Inferior parietal cortex (tissue), 1 donor: ENCODE results near the gene NGFR.

ENCODE experiments used
- DNase-seq: peaks from one replicate; pipeline ENCODE4 v3.0.0-alpha.2; 2016; ENCODE audit errors: extremely low spot score

NGFR gene

DNA sequence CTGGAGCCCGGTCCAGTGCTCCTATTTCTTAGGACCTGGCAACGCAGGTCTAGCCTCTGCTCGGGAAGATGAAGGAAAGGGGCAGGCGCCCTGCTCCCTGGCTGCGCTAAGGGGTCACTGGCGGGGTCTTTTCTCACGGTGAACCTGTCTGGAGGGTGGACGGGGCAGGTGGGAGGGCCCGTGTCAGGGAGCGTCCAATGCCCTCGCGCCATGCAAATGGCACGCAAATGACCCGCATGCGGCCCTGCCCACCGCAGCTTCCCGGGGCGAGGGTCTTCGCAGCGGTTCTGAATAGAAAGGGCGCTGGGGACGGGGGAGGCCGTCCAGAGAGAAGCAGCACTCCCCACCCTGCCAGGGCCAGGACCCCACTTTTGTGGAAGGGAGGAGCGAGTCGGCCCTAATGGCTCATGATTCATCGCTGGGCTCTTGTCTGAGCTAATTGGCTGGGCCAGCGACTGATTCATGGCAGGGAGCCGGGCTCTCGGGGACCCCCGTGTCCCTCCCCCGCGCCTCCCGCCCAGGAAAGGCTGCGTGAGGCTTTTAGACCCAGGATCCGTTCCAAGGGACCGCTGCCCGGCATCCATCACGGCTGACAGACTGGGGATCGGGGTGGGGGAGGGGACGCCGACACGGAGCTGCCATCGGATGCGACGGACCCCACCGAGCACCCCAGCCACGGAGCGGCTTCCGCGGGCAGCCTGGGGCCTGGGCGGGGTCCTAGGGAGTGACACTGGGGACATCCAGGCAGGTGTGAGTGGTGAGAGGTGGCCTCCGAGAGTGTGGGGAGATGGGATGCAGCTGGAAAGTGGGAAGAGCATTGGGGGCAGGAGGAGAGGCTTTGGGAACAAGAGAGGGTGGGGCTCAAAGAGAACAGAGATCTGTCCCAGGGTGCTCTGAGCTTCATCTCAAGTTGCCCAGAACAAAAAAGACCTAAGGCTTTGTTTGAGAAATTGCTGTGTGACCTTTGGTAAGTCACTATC lies 25.0 kb upstream of the NGFR start:
- no peak for DNase-seq

DNA sequence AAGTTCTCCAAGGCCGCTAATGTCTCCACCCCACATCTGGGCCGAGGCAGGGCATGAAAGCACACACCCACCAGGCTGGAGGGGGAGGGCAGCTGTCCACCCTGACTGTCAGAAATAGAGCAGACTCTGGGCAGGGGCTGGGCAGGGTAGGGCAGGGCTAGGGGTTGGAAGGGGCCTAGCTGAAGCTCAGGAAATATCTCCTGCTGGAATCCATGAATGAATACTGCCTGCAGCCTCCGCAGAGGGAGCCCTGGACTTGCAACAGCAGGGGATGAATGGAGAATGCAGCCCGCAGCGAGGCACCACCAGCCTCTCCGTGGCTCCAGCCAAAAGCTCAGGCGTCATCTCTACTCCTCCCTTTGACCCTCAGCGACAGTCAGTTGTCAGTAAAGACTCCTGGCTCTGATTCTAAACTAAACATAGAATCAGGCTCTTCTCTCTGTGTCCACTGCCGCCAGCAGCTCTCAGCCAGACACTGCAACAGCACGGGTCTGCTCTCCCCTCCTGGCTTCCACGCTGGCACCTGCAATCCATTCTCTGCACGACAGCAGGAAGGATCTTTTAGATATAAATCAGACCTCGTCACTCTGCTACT lies 23.9 kb upstream of the NGFR start:
- DNase-seq: peak; percentile 47

DNA sequence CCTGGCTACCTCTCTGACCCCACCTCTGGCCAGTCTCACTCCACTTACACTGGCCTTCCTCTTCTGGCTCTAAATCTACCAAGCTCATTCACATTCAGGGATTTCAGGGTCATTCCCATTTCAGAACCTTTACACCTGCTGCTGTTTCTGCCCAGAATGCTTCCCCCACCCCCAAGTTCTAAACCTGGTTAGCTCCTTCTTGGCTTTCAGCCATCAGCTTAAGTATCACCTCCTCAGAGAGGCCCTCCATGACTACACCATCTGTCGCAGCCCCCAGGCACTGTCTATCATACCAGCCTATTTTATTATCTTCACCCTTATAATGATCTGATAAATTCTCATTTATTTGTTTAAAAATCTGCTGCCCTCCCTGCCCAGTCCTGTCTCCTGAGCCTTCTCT lies 23.3 kb upstream of the NGFR start:
- DNase-seq: no peak

DNA sequence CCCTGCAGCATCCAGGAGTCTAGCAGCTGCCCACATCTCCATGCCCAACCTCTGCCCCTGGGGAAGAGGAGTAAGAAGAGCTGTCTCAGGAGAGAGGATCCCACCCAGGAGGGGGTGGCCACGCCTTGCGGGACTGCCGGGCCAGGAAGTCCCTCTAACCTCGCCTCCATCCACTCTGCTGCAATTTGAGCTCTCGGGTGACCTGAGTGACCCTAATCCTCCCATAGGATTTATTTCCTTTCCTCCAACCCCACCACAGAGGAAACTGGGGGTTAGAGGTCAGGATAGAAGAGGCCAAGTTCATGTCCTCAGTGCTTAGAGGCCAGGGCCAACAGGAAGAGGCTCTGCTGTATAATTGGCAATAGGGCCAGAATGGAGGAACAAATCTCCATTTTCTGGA lies 22.6 kb upstream of the NGFR start:
- DNase-seq: no peak

DNA sequence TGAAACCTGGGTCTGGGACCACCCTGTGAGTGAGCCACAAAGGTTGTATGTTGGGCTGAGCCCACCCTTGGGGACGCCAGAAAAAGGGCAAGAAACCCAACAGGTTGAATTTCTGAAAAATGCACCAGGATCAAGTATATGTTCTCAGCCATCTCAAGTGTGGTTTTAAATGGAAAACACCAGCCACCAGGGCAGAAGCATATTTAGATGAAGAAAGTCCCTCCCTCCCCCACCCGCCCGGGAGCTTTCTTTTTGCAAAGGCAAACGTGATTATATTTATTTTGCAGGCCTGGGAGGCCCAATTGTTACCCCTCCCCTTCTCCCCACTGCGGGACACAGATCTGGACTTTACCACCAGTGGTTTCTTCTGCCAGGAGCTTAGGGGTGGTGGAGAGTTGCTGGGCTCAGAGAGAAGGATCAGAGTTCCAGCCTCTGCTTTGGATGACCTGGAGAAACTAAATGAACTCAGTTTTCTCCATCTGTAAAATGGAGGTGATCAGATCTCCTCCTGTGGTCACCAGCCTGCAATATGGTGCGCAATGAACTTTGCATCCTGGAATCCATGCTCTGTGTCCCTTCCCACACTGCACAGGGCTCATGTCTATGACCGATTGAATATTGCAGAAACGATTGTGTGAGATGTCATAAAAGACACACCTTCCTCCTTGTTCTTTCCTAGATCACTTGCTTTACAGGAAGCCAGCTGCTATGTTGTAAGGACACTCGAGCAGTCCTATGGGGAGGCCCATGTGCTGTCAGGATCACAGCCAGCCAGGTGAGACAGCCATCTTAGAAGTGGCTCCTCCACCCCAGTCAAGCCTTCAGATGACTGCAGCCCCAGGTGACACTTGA lies 21.0 kb upstream of the NGFR start:
- no peak for DNase-seq

DNA sequence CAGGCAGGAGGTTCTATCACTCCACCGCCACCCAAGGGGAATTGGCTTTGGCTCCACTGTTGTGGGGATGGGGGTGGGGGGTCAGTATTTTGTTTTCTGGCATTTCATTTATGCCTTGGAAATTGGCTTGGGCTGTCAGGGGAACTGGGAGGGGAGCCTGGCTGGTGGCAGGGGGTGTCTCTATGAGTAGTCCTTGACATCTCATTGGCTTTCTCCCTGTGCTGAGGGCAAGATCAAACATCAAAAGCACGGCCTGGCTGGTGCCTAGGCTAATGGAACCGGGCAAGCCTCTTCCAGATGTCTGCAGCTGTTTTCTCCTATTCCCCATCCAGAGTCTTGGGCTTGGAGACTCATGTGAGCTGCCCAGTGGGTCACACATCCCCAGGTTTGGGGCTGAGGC lies 17.4 kb upstream of the NGFR start:
- DNase-seq: no peak

DNA sequence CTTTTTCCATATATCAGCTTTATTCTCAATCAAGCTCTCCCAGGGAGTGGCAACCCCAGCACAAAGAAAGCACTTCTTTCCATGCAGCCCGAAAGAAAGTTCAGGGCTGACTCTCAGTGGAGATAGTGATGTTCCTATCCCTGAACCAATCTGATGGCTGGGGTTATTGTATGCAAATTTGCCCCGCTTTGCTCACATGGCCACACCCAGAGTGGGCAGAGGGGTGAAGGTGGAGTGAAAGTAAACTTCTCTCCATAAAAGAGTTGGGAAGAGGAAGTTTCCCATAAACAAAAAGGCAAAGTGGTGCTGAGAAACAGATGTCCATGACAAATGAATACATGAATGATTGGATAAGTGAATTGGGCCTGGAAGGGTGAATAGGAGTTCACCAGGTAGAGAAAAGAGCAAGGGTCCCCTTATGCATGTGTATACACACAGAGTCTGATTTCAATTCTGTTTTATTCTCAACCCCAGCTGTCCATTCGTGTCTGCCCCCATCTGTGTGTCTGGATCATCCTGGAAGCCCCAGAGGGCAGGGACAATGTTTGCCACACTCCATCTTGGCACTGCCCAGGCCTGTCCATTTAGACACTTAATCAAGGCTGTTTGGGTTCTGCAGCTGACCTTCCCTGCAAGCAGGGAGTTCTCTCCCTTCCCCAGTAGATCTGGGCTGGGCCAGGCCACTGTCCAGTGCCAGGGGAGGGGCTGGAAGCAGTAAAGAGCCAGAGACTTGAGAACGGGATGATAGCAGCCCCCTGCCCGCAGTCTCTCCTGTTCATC lies 14.1 kb upstream of the NGFR start:
- no peak for DNase-seq

DNA sequence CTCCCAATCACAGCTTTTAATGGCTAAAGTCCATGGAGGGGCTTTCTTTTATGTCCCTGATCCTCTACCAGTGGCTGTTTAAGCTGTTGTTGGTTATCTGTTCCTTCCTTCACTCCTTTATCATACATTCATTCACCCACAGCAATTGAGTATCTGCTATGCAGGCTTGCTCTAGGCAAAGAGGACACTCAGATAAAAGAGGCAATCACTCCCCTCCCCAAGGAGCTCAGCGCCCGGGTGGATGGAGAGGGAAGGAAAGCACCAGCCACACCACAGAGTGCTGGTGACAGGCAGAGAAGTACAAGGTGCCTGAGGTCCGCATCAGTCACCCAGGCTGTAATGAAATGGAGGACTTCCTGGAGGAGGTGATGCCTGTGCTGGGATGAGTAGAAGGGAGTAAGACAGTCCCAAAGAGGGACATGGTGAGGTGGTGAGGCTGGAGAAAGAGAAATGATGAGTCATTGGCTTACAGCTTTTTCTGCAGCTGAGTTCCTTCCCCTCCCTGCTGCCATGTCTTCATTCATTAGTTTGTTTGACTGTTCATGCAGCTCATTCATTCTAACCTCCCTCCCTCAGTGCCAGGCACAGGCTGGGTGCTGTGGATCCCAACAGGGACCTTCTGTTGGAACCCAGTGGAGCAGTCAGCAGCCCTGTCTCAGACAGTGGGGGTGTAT lies 12.8 kb upstream of the NGFR start:
- DNase-seq: no peak

DNA sequence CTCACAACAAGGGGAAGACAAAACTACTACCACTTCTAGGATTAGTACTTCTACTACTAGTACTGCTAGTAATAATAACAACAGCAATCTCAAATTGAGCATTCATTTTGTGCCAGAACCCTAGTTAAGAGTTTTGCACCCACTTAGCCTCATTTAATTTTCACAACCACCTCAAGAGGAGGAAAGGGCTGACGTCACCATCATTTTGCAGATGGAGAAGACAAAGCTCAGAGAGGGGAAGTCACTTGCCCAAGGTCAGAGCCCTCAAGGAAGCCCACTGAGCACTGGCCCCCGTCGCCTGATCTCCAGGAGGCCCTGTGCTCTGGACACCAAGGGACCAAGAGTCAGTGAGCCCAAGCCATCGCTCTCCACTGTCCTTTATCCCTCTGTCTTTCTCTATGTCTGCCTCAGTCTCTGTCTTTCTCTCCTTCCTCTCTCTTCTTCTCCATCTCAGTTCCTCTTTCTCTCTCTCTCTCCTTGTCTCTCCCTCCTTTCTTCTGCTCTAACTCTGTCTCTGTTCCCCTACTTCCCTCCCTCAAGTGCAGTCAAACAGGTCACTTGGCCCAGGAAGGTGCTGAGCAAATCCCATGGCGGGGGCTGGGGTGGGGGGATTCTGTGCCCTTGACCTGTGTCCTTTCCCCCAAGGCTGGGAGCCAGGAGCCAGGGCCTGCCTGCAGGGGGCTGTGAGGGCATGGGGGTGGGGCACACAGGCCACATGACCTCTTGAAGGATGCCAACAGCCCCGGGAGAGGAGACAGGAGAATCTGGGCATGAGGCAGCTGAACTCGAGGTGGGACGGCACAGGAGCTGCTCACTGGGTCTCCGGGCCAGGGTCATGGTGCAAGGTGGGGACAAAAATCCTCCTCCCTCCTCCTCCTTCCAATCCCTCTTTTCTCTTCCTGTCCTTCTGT lies 11.2 kb upstream of the NGFR start:
- DNase-seq: no peak

DNA sequence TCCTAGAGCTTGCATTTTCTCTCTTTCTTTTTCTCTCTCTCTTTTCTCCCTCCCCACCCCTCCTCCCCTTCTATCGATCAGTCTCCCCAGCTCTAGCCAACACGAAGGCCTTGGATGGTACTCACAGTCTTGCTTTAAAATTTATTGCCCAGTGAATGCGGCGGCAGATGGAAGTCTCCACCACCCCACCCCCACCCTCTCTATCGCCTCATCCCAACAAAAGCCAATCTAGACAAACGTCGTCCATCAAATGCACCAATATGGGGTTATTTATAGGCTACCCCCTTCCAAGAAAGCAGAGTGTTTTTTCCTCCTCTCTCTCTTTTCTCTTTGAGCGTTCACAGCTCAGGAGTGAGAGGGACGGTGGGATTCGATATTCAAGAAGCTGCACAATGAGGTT lies 10.5 kb upstream of the NGFR start:
- DNase-seq: no peak

DNA sequence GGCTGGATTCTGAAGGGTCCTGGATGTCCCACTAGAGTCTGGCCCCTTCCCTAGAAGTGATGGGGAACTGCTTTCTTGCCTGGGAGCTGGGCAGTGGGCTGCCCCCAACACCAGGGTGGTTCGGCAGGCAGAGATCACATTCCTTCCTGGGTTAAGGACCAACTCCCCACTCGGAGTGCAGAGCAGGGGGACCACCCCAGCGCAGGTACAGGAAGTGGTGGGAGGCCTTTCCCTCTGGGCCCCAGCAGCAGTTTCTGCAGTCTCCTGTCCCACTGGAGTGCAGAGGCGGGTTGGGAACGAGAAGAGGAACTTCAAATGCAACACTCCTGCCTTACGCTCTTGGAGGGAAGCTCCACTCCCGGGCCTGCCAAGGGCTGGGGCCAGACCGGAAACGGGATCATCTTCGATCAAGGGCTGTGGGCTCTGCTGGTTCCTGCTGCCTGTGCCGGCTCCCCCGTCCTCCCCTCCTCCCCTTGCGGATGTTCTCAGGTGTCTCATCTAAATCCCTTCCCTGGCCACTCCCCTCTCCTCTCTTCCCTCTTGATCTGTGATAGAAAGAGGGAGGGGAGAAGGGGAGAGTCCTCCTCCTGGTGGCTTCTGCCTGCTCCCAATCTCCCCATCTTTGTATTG lies 9.0 kb upstream of the NGFR start:
- no peak for DNase-seq

DNA sequence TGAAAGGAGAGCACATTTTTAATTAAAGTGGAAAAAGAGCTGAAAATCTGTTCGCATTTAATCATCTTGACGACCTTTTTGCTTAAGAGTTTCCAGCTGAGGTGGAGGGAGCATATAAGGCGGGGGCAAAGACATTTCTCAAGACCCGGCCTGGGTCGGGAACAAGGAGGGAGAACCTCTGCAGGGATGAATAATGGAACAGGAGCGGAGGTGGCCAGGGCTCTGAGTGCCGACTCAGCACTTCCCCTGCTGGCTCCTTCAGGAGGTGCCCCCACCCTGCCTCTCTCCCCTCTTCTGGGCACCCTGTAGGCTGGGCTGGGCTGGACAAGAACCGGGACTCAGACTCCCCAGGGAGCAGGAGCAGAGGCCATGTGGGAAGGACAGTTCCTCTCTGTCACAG lies 7.9 kb upstream of the NGFR start:
- no peak for DNase-seq

DNA sequence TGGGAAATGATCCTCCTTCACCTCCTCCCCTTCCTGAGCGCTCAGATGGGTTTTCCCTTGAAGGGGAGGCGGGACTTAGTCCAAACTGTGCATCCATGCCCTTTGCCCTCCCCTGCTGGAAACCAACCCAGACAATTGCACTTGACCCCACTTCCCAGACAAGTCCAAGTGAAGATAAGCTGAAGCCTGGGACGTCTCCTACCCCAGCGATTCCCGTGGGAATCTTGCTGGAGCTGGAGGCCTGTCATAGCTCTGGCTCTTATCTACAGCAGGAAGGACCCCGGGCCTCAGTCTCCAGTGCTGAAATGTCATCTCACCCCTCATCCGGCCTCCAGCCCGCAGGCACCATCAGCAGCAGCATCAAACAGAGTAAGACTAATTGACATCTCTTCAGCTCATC lies 6.5 kb upstream of the NGFR start:
- no peak for DNase-seq

DNA sequence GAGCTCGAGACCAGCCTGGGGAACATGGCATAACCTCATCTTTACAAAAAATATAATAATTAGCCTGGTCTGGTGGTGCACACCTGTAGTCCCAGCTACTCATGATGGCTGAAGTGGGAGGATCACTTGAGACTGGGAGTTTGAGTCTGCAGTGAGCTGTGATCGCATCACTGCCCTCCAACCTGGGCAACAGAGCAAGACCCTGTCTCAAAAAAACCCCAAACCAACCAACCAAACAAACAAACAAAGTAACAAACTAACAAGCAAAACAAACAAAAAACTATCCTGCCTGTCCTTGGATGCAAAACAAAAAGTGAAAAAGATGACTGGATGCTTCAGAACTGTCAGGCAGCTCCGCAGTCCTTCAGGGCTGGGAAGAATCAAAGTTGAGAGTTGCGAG lies 5.7 kb upstream of the NGFR start:
- no peak for DNase-seq

DNA sequence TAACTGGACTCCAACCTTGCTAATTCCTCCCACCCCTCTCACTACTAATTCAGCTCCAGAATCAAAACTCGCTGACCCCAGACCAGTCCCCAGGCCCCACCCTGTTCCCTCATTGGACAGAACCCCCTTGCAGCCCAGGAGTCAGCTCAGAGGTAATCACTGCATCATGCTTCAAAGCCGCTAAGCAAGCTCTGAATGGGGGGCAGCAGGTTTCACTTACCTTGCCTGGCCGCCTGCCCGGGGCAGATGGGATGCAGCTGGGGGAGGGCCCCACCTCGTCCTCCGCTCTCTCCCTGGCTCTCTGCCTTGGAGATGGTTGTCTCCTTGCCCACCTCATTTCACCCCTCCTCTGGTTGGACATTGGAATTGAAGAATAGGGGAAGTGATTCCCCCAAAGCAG lies 4.8 kb upstream of the NGFR start:
- no peak for DNase-seq

DNA sequence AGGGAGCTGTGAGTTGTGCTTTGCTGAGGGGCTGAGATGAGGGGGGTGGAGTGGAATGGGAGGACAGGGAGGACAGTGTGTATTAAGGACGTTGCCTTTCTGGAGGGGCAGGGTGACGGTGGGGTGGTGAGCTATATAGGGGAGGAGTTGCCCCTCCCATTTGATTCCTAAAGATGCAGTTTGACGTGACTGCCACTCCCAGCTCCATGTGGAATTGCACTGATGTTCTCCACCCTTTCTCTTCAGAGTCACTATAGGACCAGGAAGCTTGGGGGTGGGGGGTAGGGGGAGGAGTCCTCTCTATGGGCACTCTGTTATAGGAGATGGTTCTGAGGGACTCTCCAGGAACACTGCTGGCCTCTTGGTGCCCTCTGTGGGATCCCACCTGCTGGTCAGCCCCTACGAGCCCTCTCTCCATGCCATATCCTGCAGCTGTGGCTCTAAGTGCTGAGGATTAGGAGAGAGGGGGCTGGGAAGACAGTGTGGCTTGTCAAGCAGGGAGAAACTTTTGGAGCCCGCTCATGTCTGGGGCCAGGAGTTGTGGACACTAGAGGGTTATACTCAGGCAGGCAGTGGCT lies 3.8 kb upstream of the NGFR start:
- DNase-seq: no peak

DNA sequence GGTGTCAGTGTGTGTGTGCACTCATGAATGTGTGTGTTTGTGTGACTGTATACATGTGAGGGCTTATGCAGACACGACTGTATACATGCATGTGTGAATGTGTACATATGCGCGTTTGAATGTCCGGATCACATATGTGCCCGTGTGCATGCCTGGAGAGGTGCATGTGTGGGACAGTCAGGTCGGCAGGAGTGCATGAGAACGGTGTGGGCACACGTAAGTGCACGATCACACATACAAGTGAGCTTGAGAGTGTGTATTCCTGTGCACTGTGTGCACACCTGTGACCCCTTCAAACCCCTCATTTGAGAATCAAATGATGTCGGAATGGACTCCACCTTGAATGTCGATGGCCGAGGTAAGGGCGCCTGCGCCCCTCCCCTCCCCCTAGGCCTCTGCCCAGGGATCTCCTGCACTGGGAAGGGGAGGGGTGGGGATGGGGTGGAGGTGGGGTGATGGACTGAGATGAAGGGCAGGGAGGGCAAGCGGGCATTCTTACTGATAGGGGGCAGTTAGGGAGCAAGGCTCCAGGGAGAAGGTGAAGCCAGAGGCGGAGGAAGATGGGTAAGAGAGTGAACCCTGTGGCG lies 601 bp upstream of the NGFR start:
- no peak for DNase-seq

DNA sequence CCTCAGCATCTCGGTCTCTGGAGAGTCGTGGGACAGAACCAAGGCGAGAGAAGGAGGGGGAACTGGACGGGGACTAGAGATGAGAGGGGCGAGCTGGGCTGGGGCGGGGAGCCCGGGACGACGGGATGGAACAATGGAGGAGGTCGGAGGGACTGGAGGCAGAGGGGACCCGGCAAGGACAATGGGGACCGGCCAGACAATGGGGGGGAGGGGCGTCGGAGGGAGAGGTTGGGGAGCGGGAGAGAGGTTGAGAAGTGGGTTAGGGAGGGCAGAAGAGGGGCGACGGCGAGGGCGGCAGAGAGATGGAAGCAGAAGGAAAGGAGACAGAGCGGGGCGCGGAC lies 719 bp downstream of the NGFR start:
- no peak for DNase-seq
